IMR-90 (cell line): ENCODE data around the gene HS6ST3. TPM values are rescaled to one million over a fixed set of nuclear protein-coding genes. Genes with fewer than 3 reads are reported as not detected.

Experiments used
- ATAC-seq: fragments of 200-7000 bp; cut with Tn5 transposase; 2 replicates; pipeline ENCODE4 v1.9.1; 2020; ENCODE audit warnings: low read depth, mild to moderate bottlenecking, moderate library complexity
- BruUV-seq: library from RNA; stranded (reverse); fragments of 400-500 nt; replicated peaks from 2 replicates; lab custom pipeline; 2021; lab: Mats Ljungman, UMichigan
- CTCF ChIA-PET: fragments of 300-600 bp; formaldehyde crosslinking; extraction: SDS; loops from one replicate; lab custom pipeline; 2021; ENCODE audit warnings: antibody characterized with exemption; lab: Yijun Ruan, JAX
- POLR2A ChIA-PET: fragments of 300-600 bp; sonication (Branson Sonifier 250); formaldehyde crosslinking; loops from one replicate; lab custom pipeline; 2022; ENCODE audit warnings: antibody characterized with exemption; ENCODE audit not compliant: unreplicated experiment; lab: Charles Lee
- DNase-seq: peaks from one replicate; pipeline ENCODE4 v3.0.0; 2013
- H2AFZ ChIP-seq: replicated peaks from 2 replicates; pipeline ENCODE3; 2013; ENCODE audit warnings: low read length, mild to moderate bottlenecking; ENCODE audit not compliant: poor library complexity
- H2AK5ac ChIP-seq: 2 replicates; pipeline ENCODE4 v1.6.1; 2013; ENCODE audit warnings: low read depth, low read length, inconsistent platforms
- H2AK9ac ChIP-seq: replicated peaks from 2 replicates; pipeline ENCODE3; 2013; ENCODE audit warnings: mild to moderate bottlenecking, low read depth, low read length, moderate library complexity; ENCODE audit not compliant: poor library complexity
- H2BK120ac ChIP-seq: 2 replicates; pipeline ENCODE4 v1.6.1; 2013; ENCODE audit warnings: low read depth, low read length, inconsistent platforms
- H2BK15ac ChIP-seq: 3 replicates; pipeline ENCODE4 v1.6.1; 2013; ENCODE audit warnings: low read depth, low read length, inconsistent platforms
- H2BK20ac ChIP-seq: 2 replicates; pipeline ENCODE4 v1.6.1; 2013; ENCODE audit warnings: low read depth, mild to moderate bottlenecking, inconsistent platforms, low read length, moderate library complexity
- H2BK5ac ChIP-seq: 2 replicates; pipeline ENCODE4 v1.6.1; 2013; ENCODE audit warnings: mild to moderate bottlenecking, low read depth, low read length, inconsistent platforms; ENCODE audit not compliant: poor library complexity, severe bottlenecking
- H3K14ac ChIP-seq: replicated peaks from 2 replicates; pipeline ENCODE4 v1.6.1; 2013; ENCODE audit warnings: low read depth, low read length, inconsistent platforms
- H3K18ac ChIP-seq: 2 replicates; pipeline ENCODE4 v1.6.1; 2013; ENCODE audit warnings: low read depth, low read length, control low read depth
- H3K23ac ChIP-seq: 2 replicates; pipeline ENCODE4 v1.6.1; 2013; ENCODE audit warnings: low read depth, low read length, inconsistent platforms
- H3K27ac ChIP-seq: 2 replicates; pipeline ENCODE4 v1.5.1; 2013; ENCODE audit warnings: mild to moderate bottlenecking, control low read depth, low read length; ENCODE audit not compliant: insufficient read depth
- H3K27me3 ChIP-seq: 2 replicates; pipeline ENCODE4 v1.6.1; 2013; ENCODE audit warnings: low read length; ENCODE audit not compliant: control insufficient read depth, insufficient read depth
- H3K36me3 ChIP-seq: 2 replicates; pipeline ENCODE4 v1.6.1; 2013; ENCODE audit warnings: low read length, mixed read lengths; ENCODE audit not compliant: control insufficient read depth, insufficient read depth
- H3K4ac ChIP-seq: 2 replicates; pipeline ENCODE4 v1.6.1; 2013; ENCODE audit warnings: low read depth, low read length, inconsistent platforms
- H3K4me1 ChIP-seq: 2 replicates; pipeline ENCODE4 v1.6.1; 2013; ENCODE audit warnings: low read length, mixed read lengths; ENCODE audit not compliant: control insufficient read depth, insufficient read depth
- H3K4me2 ChIP-seq: 2 replicates; pipeline ENCODE4 v1.6.1; 2013; ENCODE audit warnings: low read depth, mild to moderate bottlenecking, control low read depth, low read length, moderate library complexity
- H3K4me3 ChIP-seq: 2 replicates; pipeline ENCODE4 v1.5.1; 2013; ENCODE audit warnings: low read depth, mild to moderate bottlenecking, control low read depth, low read length, moderate library complexity; ENCODE audit not compliant: insufficient read depth
- H3K56ac ChIP-seq: 2 replicates; pipeline ENCODE4 v1.6.1; 2013; ENCODE audit warnings: low read length, inconsistent platforms; ENCODE audit not compliant: insufficient read depth; ENCODE audit errors: extremely low read depth
- H3K79me1 ChIP-seq, 2 experiments: 2 replicates each; pipeline ENCODE4 v1.6.1; 2013; ENCODE audit warnings: low read length in 2 of 2, inconsistent platforms in 1 of 2, low read depth in 1 of 2
- H3K9ac ChIP-seq: 2 replicates; pipeline ENCODE4 v1.6.1; 2013; ENCODE audit warnings: low read depth, low read length, control low read depth
- H3K9me1 ChIP-seq: 2 replicates; pipeline ENCODE4 v1.6.1; 2013; ENCODE audit warnings: low read length, inconsistent platforms; ENCODE audit not compliant: insufficient read depth
- H3K9me3 ChIP-seq: 2 replicates; pipeline ENCODE4 v1.6.1; 2013; ENCODE audit warnings: low read length; ENCODE audit not compliant: control insufficient read depth, insufficient read depth
- H4K20me1 ChIP-seq: 2 replicates; pipeline ENCODE4 v1.6.1; 2013; ENCODE audit warnings: low read length, inconsistent platforms; ENCODE audit not compliant: insufficient read depth
- H4K5ac ChIP-seq: 2 replicates; pipeline ENCODE4 v1.6.1; 2013; ENCODE audit warnings: mild to moderate bottlenecking, low read depth, low read length, control low read depth
- H4K8ac ChIP-seq, 2 experiments: 2 replicates each; pipeline ENCODE4 v1.6.1; 2013; ENCODE audit warnings: low read depth in 2 of 2, low read length in 2 of 2, control low read depth in 1 of 2, inconsistent platforms in 1 of 2
- H4K91ac ChIP-seq: 2 replicates; pipeline ENCODE4 v1.6.1; 2013; ENCODE audit warnings: low read depth, low read length, inconsistent platforms; ENCODE audit not compliant: insufficient read depth
- FOS ChIP-seq: fragments of 150-350 bp; IDR thresholded peaks from 2 replicates; pipeline ENCODE4 v1.6.1; 2016; ENCODE audit warnings: low read depth, low read length
- WGBS, 2 experiments: methylation state at CpG; one replicate each; pipeline versions ENCODE4 v1.1.5 to v1.1.7; 2013; ENCODE audit warnings: missing lambda C conversion rate in 2 of 2; ENCODE audit not compliant: insufficient read length in 1 of 2; ENCODE audit errors: extremely low coverage in 2 of 2; 5-methylcytosine and 5-hydroxymethylcytosine counted together
- dilution Hi-C: fragments of 300-500 bp; cut with HindIII; formaldehyde crosslinking; loops from one replicate; pipeline ENCODE4 v1.14.3; 2018; ENCODE audit warnings: low sequenced_read_pairs; ENCODE audit not compliant: unreplicated experiment
- in situ Hi-C: fragments of 300-500 bp; cut with MboI; formaldehyde crosslinking; loops from 3 replicates; pipeline ENCODE4 v1.14.3; 2019; ENCODE audit warnings: low sequenced_read_pairs, inconsistent platforms, mixed read lengths
- intact Hi-C: fragments of 100-400 bp; cut with micrococcal nuclease; formaldehyde crosslinking; loops from 2 replicates; pipeline ENCODE4 v1.10.0; 2022
- polyA plus RNA-seq, 3 experiments: library from polyadenylated mRNA; depleted of rRNA; stranded (reverse); fragments of >200 nt; gene quantifications; 2 replicates each; pipeline ENCODE4 v1.2.3, GENCODE V29; 2012; ENCODE audit warnings: low replicate concordance in 1 of 3
- total RNA-seq: library from RNA; depleted of rRNA; stranded (reverse); fragments of >200 nt; gene quantifications from 2 replicates; pipeline ENCODE4 v1.2.3, GENCODE V29; 2012
- TF ChIP-seq, protein P1 (sequence below): fragments of 150-350 bp; IDR thresholded peaks from 2 replicates; pipeline ENCODE4 v1.6.1; 2017; ENCODE audit warnings: mild to moderate bottlenecking, antibody characterized with exemption, low read length, low read depth

HS6ST3 gene
- total and polyA plus RNA-seq, 2 of the 4 experiments (the other 2 are of a cell fraction): not detected

DNA sequence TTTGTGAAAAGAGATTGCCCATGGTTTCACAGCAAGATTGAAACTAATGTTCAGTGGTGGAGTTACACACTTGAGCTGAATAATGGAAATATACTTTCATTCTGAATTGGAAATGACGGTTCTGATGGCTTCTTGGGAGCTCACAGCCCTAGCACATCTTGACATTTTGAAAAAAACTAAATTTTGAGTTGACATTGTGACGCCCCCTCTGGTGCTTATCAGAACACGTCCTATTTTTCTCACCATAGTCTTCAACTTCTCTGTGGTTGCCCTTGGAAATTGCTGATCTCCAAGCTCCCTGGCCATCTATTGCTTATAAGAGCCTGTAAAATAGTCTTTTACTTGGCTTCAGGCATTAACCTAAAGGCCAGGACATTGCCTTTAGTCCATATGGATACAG lies 702.3 kb downstream of the HS6ST3 start:
- POLR2A ChIA-PET: no interaction called here
- Histone ChIP-seq H3K36me3 (no peaks in the 10 kb centered on the region), H3K4me2 (no peak overlapping the region), H4K8ac (no peak overlapping the region), H2AK5ac (no peak overlapping the region), H2BK15ac (no peak overlapping the region), H4K91ac (no peak overlapping the region), H2AFZ (no peak overlapping the region), H3K4me1 (no peaks in the 10 kb centered on the region), H2BK20ac (no peak overlapping the region), H4K20me1 (no peaks in the 10 kb centered on the region), H3K79me1 (no peaks in the 10 kb centered on the region), H4K5ac (no peak overlapping the region), H3K23ac (no peak overlapping the region), H3K14ac (no peak overlapping the region), H3K9me1 (no peaks in the 10 kb centered on the region), H3K9ac (no peak overlapping the region), H3K9me3 (no peaks in the 10 kb centered on the region), H3K4ac (no peak overlapping the region), H2BK5ac (no peak overlapping the region), H3K27ac (no peak overlapping the region), H3K4me3 (no peak overlapping the region), H3K18ac (no peak overlapping the region), H3K27me3 (no peaks in the 10 kb centered on the region), H2BK120ac (no peak overlapping the region), H2AK9ac (no peak overlapping the region), H3K56ac (no peak overlapping the region)
- intact Hi-C loops (no loop called here), in situ Hi-C loops (no loop called here), dilution Hi-C loops (no loop called here)
- no peak for DNase-seq
- TF ChIP-seq, protein P1, sequence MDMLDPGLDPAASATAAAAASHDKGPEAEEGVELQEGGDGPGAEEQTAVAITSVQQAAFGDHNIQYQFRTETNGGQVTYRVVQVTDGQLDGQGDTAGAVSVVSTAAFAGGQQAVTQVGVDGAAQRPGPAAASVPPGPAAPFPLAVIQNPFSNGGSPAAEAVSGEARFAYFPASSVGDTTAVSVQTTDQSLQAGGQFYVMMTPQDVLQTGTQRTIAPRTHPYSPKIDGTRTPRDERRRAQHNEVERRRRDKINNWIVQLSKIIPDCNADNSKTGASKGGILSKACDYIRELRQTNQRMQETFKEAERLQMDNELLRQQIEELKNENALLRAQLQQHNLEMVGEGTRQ: no peak
- no peak for TF ChIP-seq FOS
- ATAC-seq: no peak
- no CpG with 5 or more reads among the region's 3 CpGs for WGBS, 2 experiments
- CTCF ChIA-PET: no interaction called here
- no TSS peak for BruUV-seq
